HepG2 (cell line): ENCODE results near the gene IWS1. TPM values are rescaled to one million over a fixed set of nuclear protein-coding genes. Genes with fewer than 3 reads are reported as not detected.

Source experiments
- DNMT3B ChIP-seq: conservative IDR thresholded peaks from 2 replicates; pipeline ENCODE4 v1.6.1; 2016; ENCODE audit warnings: missing biosample characterization, control low read depth
- PRMT3 ChIP-seq: sonication (generic); formaldehyde crosslinking; IDR thresholded peaks from 2 replicates; pipeline ENCODE4 v1.8.1; 2022; ENCODE audit warnings: low read depth, mild to moderate bottlenecking, moderate library complexity, missing genetic modification reagents, borderline replicate concordance
- REL ChIP-seq: sonication (generic); formaldehyde crosslinking; conservative IDR thresholded peaks from 2 replicates; pipeline ENCODE4 v1.8.0; 2022; ENCODE audit warnings: mild to moderate bottlenecking, missing genetic modification reagents, moderate library complexity
- TFDP1 ChIP-seq: IDR thresholded peaks from 2 replicates; pipeline ENCODE4 v1.6.1; 2016; ENCODE audit warnings: missing compliant biosample characterization, missing genetic modification reagents, borderline replicate concordance
- ZNF275 ChIP-seq: sonication (generic); formaldehyde crosslinking; IDR thresholded peaks from 2 replicates; pipeline ENCODE4 v1.8.0; 2022; ENCODE audit warnings: missing genetic modification reagents, mild to moderate bottlenecking, inconsistent platforms, borderline replicate concordance
- polyA plus RNA-seq, 8 experiments: library from polyadenylated mRNA; depleted of rRNA in 3 of 8; stranded (reverse) in 7 of 8; unstranded in 1 of 8; fragments of >200 nt; fragmentation: Illumina TruSeq in 4 of 8; extraction: Trizol in 4 of 8; gene quantifications; 2 replicates each; pipeline versions ENCODE4 v1.2.1 to v1.2.3, GENCODE V29; 2011 to 2016; ENCODE audit warnings: low read depth in 4 of 8, missing spikeins in 1 of 8, mixed read lengths in 1 of 8; ENCODE audit not compliant: insufficient read depth in 1 of 8
- total RNA-seq, 5 experiments: library from RNA; depleted of rRNA; stranded (reverse); fragments of >200 nt; fragmentation: Illumina TruSeq; extraction: Trizol; gene quantifications; 2 replicates each; pipeline ENCODE4 v1.2.3, GENCODE V29; 2016; ENCODE audit warnings: low read depth in 1 of 5
- TF ChIP-seq, protein P1 (sequence below), 2 experiments: fragments of 450-650 bp in 1 of 2; sonication (generic) in 1 of 2; formaldehyde crosslinking in 1 of 2; IDR thresholded peaks; 2 replicates each; pipeline versions ENCODE4 v1.6.1 to v1.8.0; 2016 to 2022; ENCODE audit warnings: antibody characterized with exemption in 1 of 2, mild to moderate bottlenecking in 1 of 2, missing genetic modification reagents in 1 of 2
- TF ChIP-seq, protein P2 (sequence below): sonication (generic); formaldehyde crosslinking; conservative IDR thresholded peaks from 2 replicates; pipeline ENCODE4 v1.4.0; 2020; ENCODE audit warnings: missing genetic modification reagents
- TF ChIP-seq, protein P3 (sequence below): sonication (generic); formaldehyde crosslinking; IDR thresholded peaks from 2 replicates; pipeline ENCODE4 v1.4.0; 2020; ENCODE audit warnings: low read depth, missing genetic modification reagents

IWS1 gene
- total and polyA plus RNA-seq, 2 of the 13 experiments (the other 11 are each of a cell fraction or from before 2014, with no cell fraction given): 28.9 to 62.3 TPM

GRCh38 chr2:127526132-127527000 lies at the start of gene IWS1 (continued):
- TF ChIP-seq, protein P1, sequence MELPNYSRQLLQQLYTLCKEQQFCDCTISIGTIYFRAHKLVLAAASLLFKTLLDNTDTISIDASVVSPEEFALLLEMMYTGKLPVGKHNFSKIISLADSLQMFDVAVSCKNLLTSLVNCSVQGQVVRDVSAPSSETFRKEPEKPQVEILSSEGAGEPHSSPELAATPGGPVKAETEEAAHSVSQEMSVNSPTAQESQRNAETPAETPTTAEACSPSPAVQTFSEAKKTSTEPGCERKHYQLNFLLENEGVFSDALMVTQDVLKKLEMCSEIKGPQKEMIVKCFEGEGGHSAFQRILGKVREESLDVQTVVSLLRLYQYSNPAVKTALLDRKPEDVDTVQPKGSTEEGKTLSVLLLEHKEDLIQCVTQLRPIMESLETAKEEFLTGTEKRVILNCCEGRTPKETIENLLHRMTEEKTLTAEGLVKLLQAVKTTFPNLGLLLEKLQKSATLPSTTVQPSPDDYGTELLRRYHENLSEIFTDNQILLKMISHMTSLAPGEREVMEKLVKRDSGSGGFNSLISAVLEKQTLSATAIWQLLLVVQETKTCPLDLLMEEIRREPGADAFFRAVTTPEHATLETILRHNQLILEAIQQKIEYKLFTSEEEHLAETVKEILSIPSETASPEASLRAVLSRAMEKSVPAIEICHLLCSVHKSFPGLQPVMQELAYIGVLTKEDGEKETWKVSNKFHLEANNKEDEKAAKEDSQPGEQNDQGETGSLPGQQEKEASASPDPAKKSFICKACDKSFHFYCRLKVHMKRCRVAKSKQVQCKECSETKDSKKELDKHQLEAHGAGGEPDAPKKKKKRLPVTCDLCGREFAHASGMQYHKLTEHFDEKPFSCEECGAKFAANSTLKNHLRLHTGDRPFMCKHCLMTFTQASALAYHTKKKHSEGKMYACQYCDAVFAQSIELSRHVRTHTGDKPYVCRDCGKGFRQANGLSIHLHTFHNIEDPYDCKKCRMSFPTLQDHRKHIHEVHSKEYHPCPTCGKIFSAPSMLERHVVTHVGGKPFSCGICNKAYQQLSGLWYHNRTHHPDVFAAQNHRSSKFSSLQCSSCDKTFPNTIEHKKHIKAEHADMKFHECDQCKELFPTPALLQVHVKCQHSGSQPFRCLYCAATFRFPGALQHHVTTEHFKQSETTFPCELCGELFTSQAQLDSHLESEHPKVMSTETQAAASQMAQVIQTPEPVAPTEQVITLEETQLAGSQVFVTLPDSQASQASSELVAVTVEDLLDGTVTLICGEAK (IDR thresholded peaks at IDR 0.05): no peak
- TF ChIP-seq, protein P1 (CRISPR knock-in tag; IDR thresholded peaks at IDR 0.05): peak; percentile 61; the same call in 1 of the 2 replicates
- TF ChIP-seq REL (CRISPR knock-in tag) (no peak; the same call in 1 of the 2 replicates), DNMT3B (CRISPR knock-in tag) (peak; percentile 26; the same call in 1 of the 2 replicates), TFDP1 (CRISPR knock-in tag) (peak; percentile 95), ZNF275 (no peak; the same call in none of the 2 replicates), PRMT3 (CRISPR knock-in tag) (peak; percentile 74; the same call in 1 of the 2 replicates)
- TF ChIP-seq, protein P2, sequence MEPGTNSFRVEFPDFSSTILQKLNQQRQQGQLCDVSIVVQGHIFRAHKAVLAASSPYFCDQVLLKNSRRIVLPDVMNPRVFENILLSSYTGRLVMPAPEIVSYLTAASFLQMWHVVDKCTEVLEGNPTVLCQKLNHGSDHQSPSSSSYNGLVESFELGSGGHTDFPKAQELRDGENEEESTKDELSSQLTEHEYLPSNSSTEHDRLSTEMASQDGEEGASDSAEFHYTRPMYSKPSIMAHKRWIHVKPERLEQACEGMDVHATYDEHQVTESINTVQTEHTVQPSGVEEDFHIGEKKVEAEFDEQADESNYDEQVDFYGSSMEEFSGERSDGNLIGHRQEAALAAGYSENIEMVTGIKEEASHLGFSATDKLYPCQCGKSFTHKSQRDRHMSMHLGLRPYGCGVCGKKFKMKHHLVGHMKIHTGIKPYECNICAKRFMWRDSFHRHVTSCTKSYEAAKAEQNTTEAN (CRISPR knock-in tag): no peak
- TF ChIP-seq, protein P3, sequence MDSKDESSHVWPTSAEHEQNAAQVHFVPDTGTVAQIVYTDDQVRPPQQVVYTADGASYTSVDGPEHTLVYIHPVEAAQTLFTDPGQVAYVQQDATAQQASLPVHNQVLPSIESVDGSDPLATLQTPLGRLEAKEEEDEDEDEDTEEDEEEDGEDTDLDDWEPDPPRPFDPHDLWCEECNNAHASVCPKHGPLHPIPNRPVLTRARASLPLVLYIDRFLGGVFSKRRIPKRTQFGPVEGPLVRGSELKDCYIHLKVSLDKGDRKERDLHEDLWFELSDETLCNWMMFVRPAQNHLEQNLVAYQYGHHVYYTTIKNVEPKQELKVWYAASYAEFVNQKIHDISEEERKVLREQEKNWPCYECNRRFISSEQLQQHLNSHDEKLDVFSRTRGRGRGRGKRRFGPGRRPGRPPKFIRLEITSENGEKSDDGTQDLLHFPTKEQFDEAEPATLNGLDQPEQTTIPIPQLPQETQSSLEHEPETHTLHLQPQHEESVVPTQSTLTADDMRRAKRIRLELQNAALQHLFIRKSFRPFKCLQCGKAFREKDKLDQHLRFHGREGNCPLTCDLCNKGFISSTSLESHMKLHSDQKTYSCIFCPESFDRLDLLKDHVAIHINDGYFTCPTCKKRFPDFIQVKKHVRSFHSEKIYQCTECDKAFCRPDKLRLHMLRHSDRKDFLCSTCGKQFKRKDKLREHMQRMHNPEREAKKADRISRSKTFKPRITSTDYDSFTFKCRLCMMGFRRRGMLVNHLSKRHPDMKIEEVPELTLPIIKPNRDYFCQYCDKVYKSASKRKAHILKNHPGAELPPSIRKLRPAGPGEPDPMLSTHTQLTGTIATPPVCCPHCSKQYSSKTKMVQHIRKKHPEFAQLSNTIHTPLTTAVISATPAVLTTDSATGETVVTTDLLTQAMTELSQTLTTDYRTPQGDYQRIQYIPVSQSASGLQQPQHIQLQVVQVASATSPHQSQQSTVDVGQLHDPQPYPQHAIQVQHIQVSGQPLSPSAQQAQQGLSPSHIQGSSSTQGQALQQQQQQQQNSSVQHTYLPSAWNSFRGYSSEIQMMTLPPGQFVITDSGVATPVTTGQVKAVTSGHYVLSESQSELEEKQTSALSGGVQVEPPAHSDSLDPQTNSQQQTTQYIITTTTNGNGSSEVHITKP: peak; percentile 75
